Spinal cord (tissue), 4 donors: ENCODE results near the gene SEC31B. TPM values are rescaled to one million over a fixed set of nuclear protein-coding genes. Genes with fewer than 3 reads are reported as not detected.

ENCODE experiments used
- polyA plus RNA-seq, 2 donors: library from polyadenylated mRNA; unstranded; fragments of 120-200 nt; gene quantifications; one replicate each; pipeline ENCODE4 v1.2.1, GENCODE V29; 2013; ENCODE audit not compliant: insufficient read length in 2 of 2
- total RNA-seq, 2 donors: library from RNA; depleted of rRNA in 1 of 2; stranded (reverse); fragments of 120-200 nt in 1 of 2; fragments of >200 nt in 1 of 2; gene quantifications; one replicate each; pipeline versions ENCODE4 v1.2.3 to v1.2.4, GENCODE V29; 2013 to 2014

The SEC31B gene
- total and polyA plus RNA-seq, 4 donors, result 6.4 to 38.4 (median 17.2) TPM

Other genes with a start within 250 kb of the SEC31B start
- gene BLOC1S2, start 233.2 kb downstream of the SEC31B start, total RNA-seq, result 10 to 100 TPM; 46.8 to 80.4 TPM
- gene BLOC1S2, start 233.2 kb downstream of the SEC31B start, polyA plus RNA-seq, result 10 to 100 TPM; 83.8 to 96.2 TPM
- under 1 TPM; 0.33 to 0.59 TPM for gene PKD2L1, start 189.6 kb downstream of the SEC31B start, total RNA-seq
- gene PKD2L1, start 189.6 kb downstream of the SEC31B start, polyA plus RNA-seq, result under 1 TPM; 0.41 to 0.81 TPM
- 100 to 1,000 TPM; 172 to 322 TPM for gene SCD, start 172.6 kb downstream of the SEC31B start, total RNA-seq
- 100 to 1,000 TPM; 392 to 662 TPM for gene SCD, start 172.6 kb downstream of the SEC31B start, polyA plus RNA-seq
- gene WNT8B, start 56.9 kb downstream of the SEC31B start, total RNA-seq, result under 1 TPM; 0.06 to 0.10 TPM
- under 1 TPM; 0.32 to 0.44 TPM for gene WNT8B, start 56.9 kb downstream of the SEC31B start, polyA plus RNA-seq
- 100 to 1,000 TPM; 166 to 273 TPM for gene NDUFB8, start 10.0 kb upstream of the SEC31B start, total RNA-seq
- gene NDUFB8, start 10.0 kb upstream of the SEC31B start, polyA plus RNA-seq, result 100 to 1,000 TPM; 264 to 271 TPM
- 10 to 100 TPM; 12.0 to 13.3 TPM for gene HIF1AN, start 16.1 kb upstream of the SEC31B start, total RNA-seq
- 10 to 100 TPM; 32.4 to 32.9 TPM for gene HIF1AN, start 16.1 kb upstream of the SEC31B start, polyA plus RNA-seq
- 10 to 100 TPM in 1 of 2 donors, 1 to 10 TPM in 1; 1.9 to 13.6 TPM for gene PAX2, start 225.7 kb upstream of the SEC31B start, total RNA-seq
- gene PAX2, start 225.7 kb upstream of the SEC31B start, polyA plus RNA-seq, result 10 to 100 TPM; 45.0 to 54.8 TPM